HK-2 (cell line): ENCODE measurements around the gene RTP3.
"Not testable (repeated sequence)": the region's sequence is repeated elsewhere in the genome, so short reads cannot be mapped to it uniquely, and the experiment has no call there.

Source experiments
- DNase-seq: peaks from one replicate; pipeline ENCODE4 v3.0.0-alpha.2; 2018; ENCODE audit not compliant: unreplicated experiment

The RTP3 gene

DNA sequence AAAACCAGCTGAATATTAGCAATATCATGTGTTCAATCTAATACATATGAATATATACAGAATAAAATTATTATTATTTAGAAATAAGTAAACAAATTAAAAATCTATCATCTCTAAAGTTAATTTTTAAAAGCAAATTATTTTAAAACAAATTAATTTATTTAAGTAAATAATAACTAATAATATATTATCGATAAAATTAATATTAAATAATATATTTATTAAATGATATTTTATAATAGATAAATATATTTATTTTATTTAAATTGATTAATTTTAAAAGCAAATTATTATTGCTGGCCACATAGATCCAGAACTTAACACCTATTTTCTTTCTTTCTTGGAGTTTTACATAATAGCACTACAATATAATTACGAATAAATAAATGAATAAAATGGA, 22.2 kb downstream of the RTP3 start:
- DNase-seq, result no peak

DNA sequence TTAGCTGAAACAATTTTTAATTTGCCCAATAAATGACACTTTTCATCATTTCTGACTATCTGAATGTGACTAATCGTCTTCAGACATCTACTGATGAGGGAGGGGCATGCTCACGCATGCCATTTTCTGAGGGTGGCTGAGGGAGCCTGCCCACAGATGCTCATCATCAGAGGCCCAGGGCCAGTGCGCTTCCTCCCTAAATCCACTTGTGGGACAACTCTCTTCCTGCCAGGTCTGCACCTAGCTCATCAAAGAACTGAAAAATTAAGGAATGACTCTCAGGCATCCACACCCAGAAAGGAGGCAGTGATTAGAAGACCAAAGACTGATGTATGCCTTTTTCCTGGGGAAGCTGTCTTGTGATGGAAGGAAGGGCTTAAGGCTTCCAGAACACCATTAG, 22.8 kb downstream of the RTP3 start:
- no peak for DNase-seq

DNA sequence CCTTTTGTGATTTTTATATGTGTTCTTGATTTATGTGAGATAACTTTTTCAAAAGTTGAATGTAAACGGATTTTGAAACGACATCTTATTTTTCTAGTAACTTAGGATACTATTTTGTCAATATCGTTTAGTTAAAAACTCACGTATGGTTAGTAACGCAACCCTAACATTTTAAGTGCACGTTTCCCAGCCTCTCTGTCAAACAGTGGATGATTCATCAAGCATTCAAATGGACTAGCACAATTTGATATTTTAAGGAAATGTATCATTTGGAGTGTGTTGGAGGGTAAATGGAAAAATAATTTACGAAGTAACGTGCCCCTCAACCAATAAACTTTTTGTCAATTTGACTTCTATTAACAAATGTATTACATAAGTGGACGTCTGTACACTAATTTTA, 23.3 kb downstream of the RTP3 start:
- DNase-seq, result no peak

DNA sequence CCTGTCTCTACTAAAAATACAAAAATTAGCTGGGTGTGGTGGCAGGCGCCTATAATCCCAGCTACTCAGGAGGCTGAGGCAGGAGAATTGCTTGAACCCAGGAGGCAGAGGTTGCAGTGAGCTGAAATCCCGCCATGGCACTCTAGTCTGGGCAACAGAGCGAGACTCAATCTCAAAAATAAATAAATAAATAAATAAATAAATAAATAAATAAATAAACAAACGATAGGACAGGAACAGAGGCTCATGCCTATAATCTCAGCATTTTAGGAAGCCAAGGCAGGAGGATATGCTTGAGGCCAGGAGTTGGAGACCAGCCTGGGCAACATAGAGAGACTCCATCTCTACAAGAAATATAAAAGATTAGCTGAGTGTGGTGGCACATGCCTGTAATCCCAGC, 24.4 kb downstream of the RTP3 start:
- DNase-seq, result not testable (repeated sequence)

DNA sequence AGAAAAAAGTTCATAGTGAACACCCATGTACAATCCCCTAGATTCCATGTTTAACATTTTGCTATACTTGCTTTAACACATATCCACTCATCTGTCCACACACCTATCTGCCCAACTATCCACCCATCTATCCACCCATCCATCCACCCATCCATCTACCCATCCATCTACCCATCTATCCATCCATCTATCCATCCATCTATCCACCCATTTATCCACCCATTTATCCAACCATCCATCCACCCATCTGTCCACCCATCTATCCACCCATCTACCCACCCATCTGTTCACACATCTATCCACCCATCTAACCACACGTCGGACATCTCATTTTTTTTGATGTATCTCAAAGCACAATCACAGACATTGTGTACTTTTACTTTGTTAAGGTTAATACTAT, 25.8 kb downstream of the RTP3 start:
- DNase-seq, result no peak

DNA sequence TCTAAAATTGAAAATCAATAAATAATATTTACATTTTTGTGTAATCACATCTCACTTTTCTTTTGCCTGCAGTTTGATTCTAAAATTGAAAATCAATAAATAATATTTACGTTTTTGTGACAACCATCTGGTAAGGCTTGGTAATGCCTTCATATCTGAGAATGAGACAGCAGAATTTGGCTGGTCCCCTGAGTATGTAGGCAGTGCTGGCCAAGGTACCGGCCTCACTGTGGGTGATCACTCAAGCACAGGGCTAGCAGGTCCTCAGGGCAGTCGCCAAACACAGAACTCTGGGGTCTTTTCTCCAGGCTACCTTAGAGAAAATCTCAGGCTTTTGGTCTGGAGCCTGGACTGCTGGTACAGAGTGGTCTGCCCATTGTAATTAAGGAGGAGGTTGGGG, 26.2 kb downstream of the RTP3 start:
- DNase-seq, result no peak

DNA sequence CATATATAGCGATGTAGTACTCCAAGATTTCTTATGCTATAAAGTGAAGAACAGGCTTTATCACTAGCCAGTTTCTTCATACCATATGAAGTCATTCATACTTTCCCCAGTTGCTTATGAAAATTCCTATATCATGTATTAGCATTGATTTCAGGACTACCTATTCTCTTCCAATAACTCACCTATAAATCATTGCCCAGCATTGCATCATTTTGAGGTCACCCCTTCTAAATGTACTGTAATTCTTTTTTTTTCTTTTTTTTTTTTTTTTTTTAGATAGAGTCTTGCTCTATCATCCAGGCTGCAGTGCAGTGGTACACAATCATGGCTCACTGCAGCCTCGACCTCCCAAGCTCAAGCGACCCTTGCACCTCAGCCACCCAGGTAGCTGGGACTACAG, 27.1 kb downstream of the RTP3 start:
- DNase-seq, result no peak

DNA sequence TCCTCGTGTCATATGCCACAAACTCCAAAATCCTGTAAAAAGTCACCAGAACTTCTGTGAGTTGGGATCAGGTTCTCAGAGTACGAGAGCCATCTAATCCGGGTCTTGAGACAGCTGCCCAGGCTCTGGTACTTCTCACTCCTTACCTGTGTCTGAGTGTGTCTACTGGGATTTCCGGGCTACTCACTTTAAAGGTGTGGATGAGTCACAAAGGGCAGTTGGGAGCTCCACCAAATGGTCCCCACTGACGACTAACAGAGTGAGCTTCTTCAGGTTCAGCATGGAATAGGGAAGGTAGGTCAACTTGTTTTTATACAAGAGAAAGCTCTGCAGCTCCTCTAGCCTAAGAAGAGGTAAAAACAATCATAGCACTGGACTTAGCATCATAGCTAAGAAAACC, 29.5 kb downstream of the RTP3 start:
- DNase-seq, result no peak

DNA sequence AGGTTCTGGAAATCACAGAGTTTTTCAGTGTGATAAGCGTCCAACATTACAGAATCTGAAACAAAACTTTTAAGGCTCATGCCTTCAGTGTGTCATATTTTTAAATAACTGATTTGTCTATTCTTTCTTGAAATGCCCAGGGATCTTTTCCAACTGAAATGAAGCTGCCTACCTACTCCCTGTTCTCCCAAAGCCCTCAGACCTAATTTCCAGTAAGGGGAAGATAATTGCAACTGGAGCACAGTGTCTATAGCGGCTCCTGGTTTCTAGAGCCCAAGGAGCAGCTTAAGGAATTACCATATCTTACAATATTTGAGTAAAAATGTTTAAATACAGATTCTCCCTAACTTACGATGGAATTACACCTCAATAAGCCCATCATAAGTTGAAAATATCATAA, 35.3 kb downstream of the RTP3 start:
- no peak for DNase-seq

DNA sequence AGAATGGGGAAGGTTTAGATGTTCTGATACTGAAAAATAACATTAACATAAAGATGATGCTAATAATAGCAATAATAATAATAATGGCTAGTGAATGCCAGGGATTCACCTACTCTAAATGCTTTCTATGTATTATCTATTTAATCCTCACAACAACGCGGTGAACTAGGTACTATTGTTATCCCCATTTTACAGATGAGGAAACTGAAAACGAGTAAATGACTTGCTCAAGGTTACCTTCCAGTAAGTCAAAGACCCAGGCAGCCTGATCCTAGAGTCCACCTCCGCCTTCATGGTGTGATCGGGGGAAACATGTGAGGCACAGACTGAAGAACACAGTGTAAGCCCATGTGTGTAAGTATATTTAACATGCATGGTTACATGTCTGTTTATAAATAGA, 38.0 kb downstream of the RTP3 start:
- no peak for DNase-seq

DNA sequence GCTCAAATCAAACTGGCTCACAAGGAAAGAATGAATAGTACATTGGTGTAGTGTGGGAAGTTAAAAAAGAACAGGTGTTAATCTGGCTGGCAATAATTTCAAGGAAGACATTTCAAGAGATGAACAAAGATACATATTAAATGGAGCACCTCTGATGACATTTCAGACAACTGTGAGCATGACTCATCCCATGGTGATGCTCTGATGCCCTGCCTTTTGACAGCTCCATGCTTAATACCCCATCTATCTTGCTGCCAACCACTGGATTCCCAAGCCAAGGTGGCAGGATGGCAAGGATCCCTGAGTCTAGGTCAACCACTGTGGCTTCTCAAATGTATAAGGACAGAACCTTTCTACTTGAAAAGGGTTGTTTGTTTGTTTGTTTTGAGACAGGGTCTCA, 39.0 kb downstream of the RTP3 start:
- no peak for DNase-seq

DNA sequence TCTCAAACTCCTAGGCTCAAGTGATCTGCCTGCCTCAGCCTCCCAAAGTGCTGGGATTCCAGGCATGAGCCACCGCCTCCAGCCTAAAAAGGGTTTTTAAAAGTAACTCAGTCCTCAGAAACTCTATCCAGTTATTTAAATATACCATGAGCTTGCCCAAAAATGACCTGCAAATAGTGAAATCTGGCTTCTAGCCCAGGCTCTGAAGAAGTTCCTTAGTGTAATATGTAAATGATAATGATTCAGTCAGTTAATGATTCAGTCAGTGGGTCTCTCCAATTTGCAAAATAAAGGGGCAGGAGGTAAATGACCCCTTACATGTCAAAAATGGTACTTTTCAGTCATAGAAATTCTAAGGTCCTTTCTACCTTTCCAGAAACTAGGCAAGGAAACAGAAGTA, 39.5 kb downstream of the RTP3 start:
- DNase-seq, result no peak

DNA sequence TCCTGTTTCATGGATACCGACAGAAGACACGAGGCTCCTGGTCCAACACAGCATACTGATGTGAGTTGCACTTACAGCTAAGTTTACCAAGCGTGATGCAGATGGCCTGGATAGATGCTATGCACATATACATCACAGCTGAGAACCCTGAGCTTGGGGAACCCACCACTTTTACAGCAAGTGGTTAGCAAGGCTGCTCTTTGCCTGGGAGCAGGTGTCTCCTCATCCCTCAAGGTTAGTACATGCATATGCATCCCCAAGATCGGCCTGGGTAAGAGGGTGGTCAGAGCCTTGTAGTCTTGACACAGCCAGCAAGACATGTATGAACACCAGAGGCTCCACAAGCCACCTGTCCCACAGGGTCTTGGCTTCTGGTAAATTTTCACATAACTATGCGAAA, 40.0 kb downstream of the RTP3 start:
- DNase-seq, result no peak

DNA sequence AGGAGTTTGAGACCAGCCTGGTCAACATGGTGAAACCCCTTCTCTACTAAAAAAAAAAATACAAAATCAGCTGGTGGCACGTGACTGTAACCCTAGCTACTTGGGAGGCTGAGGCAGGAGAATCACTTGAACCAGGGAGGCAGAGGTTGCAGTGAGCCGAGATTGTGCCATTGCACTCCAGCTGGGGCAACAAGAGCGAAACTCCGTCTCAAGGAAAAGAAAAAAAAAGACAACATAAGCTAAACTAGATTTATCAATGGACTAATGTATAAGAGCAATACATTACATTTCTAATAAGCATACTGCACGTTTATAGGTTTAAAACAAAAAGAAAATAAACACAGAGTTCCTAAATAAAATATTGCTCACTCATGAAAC, 40.6 kb downstream of the RTP3 start:
- DNase-seq, result not testable (repeated sequence)

DNA sequence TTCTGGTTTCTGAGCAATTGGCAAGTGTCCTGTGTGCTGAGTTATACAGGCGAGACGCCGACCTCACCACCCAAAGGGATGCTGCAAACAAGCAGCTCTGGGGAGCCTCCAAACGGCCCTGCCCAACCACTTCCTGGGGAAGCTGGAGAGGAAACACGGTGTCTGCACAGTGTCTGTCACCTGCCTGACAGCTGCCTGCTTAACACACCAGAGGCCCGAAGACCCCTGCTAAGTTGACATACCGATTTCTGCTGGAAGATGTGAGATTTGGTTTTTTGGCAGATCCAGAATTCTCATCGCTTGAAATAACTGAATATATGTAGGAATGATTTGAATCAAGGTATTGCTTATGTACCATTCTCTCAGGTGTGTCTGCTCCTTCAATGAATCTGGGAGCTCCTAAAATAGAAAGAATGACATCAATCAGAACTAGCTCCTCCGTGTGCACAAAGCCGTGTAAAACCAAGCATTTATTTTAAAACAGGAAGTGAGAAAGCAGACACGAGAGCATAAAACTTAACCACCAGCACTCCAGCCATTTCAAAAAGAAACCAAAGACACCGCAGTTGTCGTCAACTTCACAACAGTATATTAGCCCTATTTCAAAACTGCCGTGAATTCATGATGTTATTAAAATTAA, 41.1 kb downstream of the RTP3 start:
- DNase-seq, result no peak

DNA sequence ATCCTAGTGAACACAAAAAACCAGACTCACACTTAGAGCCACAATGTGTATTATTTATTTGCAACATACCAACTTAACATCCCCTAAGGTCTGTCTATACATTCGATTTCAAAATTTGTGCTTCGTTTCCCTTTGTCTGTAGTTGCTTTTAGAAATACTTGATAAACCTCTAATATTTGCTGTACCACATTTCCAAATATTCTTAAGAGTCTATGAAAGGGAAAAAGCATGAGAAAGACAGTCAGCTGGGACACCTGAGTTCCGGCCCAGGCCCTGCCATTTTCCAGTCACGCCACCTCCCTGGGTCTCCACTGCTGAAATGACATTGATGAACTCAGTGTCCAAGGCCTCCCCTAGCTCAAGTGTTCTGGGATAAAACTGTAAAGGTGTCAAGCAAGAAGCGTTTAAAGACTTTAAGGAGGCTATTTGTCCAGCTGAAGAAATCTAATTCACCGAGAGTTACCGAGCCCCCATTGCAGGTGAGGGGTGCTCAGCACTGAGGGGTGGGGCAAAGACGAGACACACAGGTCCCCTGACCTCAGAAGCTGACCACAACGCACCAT, 41.7 kb downstream of the RTP3 start:
- DNase-seq, result no peak

DNA sequence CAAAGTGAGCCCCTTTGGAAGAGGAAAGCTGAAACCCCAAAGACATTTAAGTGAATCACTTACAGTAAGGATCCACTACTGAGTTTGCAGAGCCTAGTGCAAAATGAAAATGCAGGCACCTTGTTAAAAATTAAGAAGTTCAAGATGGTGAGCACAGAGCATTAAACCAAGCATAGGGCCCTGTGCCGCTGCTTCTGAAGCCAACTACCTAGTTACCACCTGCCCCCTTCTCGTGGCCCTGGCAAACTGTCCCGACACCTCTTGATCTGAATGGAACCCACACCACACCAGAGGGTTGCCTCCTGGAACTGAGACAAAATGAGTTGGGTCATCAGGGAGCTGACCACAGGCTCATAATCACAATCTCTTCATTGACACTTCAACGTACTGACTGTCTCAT, 42.8 kb downstream of the RTP3 start:
- DNase-seq, result no peak

DNA sequence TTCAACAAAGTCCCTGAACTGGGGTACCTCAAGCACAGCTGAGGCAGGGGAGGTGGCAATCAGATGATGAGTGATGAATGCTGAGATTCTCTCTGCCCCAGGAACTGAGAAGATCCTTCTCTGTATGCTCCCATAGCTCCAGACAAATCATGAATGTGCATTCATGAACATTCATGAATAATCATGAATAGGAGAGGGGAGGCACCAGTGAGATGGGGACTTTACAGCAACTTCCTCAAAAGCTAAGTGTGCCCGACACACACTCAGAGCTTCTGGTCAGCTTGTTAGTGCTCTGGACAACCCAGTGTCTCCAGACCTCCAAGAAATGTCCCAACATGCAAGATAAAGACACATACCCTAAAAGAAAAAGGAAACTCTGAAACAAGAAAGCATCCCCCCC, 44.1 kb downstream of the RTP3 start:
- no peak for DNase-seq

DNA sequence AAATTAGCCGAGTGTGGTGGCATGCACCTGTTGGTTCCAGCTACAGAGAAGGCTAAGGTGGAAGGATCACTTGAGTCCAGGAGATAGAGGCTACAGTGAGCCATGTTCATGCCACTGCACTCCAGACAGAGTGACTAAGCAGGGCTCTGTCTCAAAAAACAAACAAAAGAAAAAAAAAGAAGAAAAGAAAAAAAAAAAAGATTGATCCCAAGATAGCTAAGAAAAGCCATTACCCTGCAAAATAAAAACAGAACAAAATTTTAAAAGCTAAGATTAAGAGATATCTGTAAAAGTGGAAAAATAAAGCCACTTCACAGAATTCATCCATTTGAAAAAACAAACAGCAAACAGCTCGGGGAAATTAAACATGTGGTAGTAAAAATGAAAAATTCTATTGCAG, 44.6 kb downstream of the RTP3 start:
- DNase-seq, result no peak

DNA sequence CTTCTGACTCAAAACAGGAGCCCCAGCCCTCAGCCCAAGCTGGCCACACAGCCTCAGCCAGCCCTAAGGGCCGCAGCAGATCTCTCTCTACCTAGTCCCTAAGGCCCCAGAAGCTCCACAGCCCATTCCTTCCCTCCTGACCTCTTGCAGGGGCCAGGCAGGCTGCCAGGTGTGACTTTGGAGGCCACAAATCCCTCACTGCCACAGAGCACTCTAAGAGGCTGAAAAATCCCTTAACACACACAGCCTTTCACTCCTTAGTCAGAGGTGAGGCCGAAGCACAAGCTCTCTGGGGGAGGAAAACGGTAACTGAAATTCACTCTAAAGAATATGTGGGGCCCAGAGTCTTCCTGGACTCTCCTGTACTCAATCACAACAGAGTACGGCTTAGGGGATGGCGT, 45.0 kb downstream of the RTP3 start:
- no peak for DNase-seq

DNA sequence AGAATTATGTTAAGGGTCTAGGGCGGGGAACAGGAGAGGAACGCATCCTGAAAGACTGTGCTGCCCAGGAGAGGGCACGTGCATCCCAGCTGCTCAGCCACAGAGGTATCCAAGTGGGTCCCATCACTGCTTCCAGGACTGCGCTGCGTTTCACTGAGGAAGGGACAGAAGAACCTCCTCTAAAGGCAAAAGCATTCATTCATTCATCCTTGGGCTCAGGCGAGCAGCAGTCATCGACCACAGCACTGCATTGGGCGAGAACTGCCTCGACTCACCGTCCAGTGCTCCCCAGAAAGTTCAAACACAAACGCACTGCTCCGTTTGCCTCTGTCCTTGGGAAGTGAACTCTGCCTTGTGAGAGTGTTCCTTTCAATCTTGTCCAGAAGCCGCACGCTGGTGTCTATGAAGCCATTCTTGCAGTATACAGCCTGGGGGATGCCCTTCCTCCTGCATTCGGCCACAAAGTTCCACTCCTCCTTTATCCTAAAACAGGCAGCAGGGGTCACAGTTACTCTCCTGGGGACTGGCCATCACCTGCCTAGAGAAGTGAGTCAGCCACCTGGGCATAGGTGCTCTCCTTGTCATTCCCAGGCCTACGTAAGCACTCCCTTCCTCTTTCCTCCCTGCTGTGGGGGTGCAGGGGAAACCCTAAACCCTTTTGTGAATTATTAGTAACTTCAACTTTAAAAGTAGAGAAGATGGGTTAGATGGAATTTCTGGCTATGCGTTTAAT, 47.2 kb downstream of the RTP3 start:
- DNase-seq, result no peak

DNA sequence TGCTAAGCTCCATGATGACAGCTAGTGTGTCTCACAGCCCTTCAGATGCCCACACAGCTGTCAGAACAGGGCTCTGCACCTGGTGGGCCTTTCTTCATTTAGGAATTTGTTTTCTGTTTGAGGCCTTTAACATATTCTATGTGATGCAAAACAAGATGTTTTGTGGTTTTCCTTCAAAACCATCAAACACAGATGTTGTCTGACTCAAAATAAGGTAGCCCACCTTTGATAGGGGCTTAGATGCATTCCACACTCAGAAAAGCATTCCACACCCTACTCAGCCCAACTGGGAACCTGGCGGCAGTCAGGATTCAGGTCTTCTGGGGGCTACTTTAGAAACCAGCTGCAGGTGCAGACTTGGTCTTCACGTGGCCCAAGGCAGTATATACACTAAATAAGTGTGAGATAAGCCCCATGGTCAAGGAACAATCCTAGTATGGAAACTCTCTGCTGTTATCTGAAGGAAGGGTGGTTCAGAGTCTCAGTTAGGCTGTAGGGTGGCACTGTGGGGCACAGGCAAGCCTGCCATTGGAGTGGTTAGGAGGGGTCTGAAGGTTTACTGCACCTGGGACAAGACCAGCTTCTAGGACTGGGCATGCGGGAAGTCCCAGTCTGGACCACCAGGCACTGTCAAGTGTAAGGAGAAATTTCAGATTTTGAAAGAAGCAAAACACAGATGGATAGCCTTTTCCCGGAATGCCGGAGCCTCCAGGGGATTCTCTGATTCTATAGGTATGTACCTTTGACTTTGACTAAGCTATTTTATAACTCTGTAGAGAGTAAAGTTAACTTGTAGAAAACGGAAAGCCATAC, 48.2 kb downstream of the RTP3 start:
- no peak for DNase-seq

DNA sequence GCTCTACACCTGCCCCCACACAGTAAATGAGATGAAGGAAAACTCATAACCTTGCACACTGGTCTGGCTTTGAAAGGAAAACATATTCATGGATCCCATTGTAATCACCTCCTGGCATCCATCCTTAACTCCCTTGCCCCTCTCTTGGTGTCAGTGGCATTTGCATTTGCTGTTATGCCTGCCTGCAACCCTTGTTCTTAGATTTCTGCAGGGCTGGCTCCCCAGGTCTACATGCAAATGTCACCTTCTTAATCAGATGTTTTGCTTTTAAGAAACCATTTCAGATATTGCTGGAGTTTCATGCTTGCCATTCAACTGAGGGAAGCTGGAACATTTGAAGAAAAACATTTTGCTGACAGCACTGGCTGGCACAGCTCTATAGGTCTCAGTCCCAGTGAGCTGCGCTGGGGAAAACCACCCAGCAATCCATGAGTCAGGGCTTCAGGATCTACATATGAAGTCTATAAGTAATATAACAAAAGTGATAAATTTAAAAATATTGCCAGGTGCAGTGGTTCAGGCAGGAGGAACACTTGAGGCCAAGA, 49.2 kb downstream of the RTP3 start:
- no peak for DNase-seq
